Mucosa of stomach (tissue), 1 donor: Measurements from ENCODE around the gene FTCD.

Source experiments
- H3K27me3 ChIP-seq: one replicate; pipeline ENCODE4 v1.7.0; 2013; ENCODE audit warnings: mild to moderate bottlenecking, low read length; ENCODE audit not compliant: control insufficient read depth, insufficient read depth
- H3K36me3 ChIP-seq: one replicate; pipeline ENCODE4 v1.7.0; 2013; ENCODE audit warnings: low read length; ENCODE audit not compliant: control insufficient read depth, insufficient read depth
- H3K4me1 ChIP-seq: one replicate; pipeline ENCODE4 v1.7.0; 2013; ENCODE audit warnings: mild to moderate bottlenecking, low read length; ENCODE audit not compliant: control insufficient read depth, insufficient read depth
- H3K4me3 ChIP-seq: one replicate; pipeline ENCODE4 v1.7.0; 2013; ENCODE audit warnings: low read length
- H3K9ac ChIP-seq: one replicate; pipeline ENCODE4 v1.7.0; 2013; ENCODE audit warnings: mild to moderate bottlenecking, low read length, moderate library complexity
- H3K9me3 ChIP-seq: one replicate; pipeline ENCODE4 v1.7.0; 2013; ENCODE audit warnings: mild to moderate bottlenecking, low read length, moderate library complexity; ENCODE audit not compliant: control insufficient read depth
- donor health status: Pancreatic carcinoma.

FTCD gene

GRCh38 chr21:46089285-46089684 is 66.1 kb downstream of the FTCD start:
- Histone ChIP-seq H3K27me3 (no peaks in the 10 kb centered on the region), H3K36me3 (no peaks in the 10 kb centered on the region), H3K4me1 (no peaks in the 10 kb centered on the region), H3K9ac (no peak overlapping the region), H3K9me3 (no peaks in the 10 kb centered on the region), H3K4me3 (no peak overlapping the region)

GRCh38 chr21:46088189-46088588 is 67.2 kb downstream of the FTCD start:
- H3K9me3 ChIP-seq = no peaks in the 10 kb centered on the region
- H3K9ac ChIP-seq = no peak overlapping the region
- no peaks in the 10 kb centered on the region for H3K36me3 ChIP-seq
- H3K4me3 ChIP-seq = no peak overlapping the region
- H3K4me1 ChIP-seq = no peaks in the 10 kb centered on the region
- H3K27me3 ChIP-seq = no peaks in the 10 kb centered on the region

GRCh38 chr21:46087641-46088040 is 67.7 kb downstream of the FTCD start:
- no peaks in the 10 kb centered on the region for H3K27me3 ChIP-seq
- H3K4me1 ChIP-seq = no peaks in the 10 kb centered on the region
- no peak overlapping the region for H3K9ac ChIP-seq
- H3K9me3 ChIP-seq = no peaks in the 10 kb centered on the region
- H3K36me3 ChIP-seq = no peaks in the 10 kb centered on the region
- no peak overlapping the region for H3K4me3 ChIP-seq
